ENCODE results near the gene DLEC1. TPM values are rescaled to one million over a fixed set of nuclear protein-coding genes. Genes with fewer than 3 reads are reported as not detected.

Gene DLEC1
- total and polyA plus RNA-seq, 9 of the 15 experiments (the other 6 are each of a cell fraction or from before 2014, with no cell fraction given): 0.07 to 0.08 TPM; not detected in 7

DNA sequence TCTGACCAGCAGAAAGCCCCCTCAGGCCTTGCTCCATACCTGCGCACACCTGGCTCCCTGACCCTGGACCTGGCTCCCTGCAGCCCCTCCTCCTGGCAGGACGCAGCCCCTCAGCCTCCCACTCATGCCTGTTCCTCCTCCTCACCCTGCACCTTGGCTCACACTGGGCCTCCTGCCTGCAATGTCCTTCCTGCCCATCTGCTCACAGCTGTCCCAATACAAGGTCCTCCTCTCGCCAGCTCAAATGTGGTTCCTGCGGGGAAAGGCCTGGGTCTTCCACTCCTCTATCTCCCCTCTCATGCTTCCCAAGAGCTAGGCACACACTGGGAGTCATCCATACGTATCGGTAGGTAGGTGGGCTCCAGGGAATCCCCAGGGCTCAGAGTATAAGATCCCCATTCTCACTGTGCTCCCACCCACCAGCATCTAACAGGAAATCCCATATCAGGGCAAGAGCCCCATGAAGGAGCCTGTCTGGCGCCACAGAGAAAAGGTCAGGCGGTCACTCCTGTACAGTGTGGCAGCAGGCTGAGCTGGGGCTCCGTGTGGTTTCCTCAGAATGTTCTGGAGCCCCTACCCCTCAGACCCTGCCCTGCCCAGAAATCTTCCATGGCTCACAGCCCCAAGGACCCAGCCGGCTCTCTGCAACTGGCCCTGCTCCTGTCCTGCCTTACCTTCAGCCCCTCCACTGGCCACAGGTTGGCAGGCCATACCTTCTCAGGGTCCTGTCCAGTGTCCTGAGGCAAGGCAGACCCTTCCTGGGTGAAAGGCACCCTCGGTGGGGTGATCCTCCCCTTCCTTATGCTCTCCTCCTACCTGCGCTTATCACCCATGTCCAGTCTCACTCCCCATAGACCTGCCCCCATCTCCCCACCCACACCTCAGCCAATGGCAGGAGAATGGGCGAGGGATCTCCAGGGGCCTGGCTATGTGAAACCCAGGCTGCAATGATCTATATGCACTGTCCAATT lies 20.4 kb upstream of the DLEC1 start (continued):
- TF ChIP-seq, protein P1, sequence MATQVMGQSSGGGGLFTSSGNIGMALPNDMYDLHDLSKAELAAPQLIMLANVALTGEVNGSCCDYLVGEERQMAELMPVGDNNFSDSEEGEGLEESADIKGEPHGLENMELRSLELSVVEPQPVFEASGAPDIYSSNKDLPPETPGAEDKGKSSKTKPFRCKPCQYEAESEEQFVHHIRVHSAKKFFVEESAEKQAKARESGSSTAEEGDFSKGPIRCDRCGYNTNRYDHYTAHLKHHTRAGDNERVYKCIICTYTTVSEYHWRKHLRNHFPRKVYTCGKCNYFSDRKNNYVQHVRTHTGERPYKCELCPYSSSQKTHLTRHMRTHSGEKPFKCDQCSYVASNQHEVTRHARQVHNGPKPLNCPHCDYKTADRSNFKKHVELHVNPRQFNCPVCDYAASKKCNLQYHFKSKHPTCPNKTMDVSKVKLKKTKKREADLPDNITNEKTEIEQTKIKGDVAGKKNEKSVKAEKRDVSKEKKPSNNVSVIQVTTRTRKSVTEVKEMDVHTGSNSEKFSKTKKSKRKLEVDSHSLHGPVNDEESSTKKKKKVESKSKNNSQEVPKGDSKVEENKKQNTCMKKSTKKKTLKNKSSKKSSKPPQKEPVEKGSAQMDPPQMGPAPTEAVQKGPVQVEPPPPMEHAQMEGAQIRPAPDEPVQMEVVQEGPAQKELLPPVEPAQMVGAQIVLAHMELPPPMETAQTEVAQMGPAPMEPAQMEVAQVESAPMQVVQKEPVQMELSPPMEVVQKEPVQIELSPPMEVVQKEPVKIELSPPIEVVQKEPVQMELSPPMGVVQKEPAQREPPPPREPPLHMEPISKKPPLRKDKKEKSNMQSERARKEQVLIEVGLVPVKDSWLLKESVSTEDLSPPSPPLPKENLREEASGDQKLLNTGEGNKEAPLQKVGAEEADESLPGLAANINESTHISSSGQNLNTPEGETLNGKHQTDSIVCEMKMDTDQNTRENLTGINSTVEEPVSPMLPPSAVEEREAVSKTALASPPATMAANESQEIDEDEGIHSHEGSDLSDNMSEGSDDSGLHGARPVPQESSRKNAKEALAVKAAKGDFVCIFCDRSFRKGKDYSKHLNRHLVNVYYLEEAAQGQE (IDR thresholded peaks at IDR 0.05; ENCODE audit: borderline replicate concordance): peak; percentile 42; the same call in 1 of the 2 replicates
- TF ChIP-seq, protein P1 (CRISPR knock-in tag; IDR thresholded peaks at IDR 0.05; ENCODE audit: low read depth): no peak
- TF ChIP-seq TAF15 (IDR thresholded peaks at IDR 0.05; ENCODE audit: low read depth, low read length) (no peak), ZNF121 (CRISPR knock-in tag; conservative IDR thresholded peaks at IDR 0.05) (no peak), NCOR1 (IDR thresholded peaks at IDR 0.05) (no peak), PTRF (tag; IDR thresholded peaks at IDR 0.05) (no peak), ZNF146 (CRISPR knock-in tag; IDR thresholded peaks at IDR 0.05; ENCODE audit: unreplicated experiment) (no peak), ESRRB (CRISPR knock-in tag; IDR thresholded peaks at IDR 0.05; ENCODE audit: borderline replicate concordance) (no peak), FUS (optimal IDR thresholded peaks at IDR 0.05; ENCODE audit: low read depth, low read length) (no peak), NFE2 (IDR thresholded peaks at IDR 0.05; ENCODE audit: low read depth) (no peak), ZFPM2 (CRISPR knock-in tag; IDR thresholded peaks at IDR 0.05) (no peak), NBN (IDR thresholded peaks at IDR 0.05; ENCODE audit: low read depth) (no peak), ZNF175 (CRISPR knock-in tag; IDR thresholded peaks at IDR 0.05; ENCODE audit: low read depth) (no peak), ZNF699 (CRISPR knock-in tag; IDR thresholded peaks at IDR 0.05; ENCODE audit: insufficient replicate concordance) (no peak)
- TF ChIP-seq, protein P2, sequence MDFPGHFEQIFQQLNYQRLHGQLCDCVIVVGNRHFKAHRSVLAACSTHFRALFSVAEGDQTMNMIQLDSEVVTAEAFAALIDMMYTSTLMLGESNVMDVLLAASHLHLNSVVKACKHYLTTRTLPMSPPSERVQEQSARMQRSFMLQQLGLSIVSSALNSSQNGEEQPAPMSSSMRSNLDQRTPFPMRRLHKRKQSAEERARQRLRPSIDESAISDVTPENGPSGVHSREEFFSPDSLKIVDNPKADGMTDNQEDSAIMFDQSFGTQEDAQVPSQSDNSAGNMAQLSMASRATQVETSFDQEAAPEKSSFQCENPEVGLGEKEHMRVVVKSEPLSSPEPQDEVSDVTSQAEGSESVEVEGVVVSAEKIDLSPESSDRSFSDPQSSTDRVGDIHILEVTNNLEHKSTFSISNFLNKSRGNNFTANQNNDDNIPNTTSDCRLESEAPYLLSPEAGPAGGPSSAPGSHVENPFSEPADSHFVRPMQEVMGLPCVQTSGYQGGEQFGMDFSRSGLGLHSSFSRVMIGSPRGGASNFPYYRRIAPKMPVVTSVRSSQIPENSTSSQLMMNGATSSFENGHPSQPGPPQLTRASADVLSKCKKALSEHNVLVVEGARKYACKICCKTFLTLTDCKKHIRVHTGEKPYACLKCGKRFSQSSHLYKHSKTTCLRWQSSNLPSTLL (IDR thresholded peaks at IDR 0.05): peak; percentile 81
- TF ChIP-seq, protein P3, sequence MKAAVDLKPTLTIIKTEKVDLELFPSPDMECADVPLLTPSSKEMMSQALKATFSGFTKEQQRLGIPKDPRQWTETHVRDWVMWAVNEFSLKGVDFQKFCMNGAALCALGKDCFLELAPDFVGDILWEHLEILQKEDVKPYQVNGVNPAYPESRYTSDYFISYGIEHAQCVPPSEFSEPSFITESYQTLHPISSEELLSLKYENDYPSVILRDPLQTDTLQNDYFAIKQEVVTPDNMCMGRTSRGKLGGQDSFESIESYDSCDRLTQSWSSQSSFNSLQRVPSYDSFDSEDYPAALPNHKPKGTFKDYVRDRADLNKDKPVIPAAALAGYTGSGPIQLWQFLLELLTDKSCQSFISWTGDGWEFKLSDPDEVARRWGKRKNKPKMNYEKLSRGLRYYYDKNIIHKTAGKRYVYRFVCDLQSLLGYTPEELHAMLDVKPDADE (conservative IDR thresholded peaks at IDR 0.05; ENCODE audit: control insufficient read depth, low read depth, low read length): 0 out of 2 replicates have a peak, but pooled peaks have one; percentile 10
